ENCODE measurements around the gene SLC8A1.

SLC8A1 gene

GRCh38 chr2:40192864-40193669 is 258.8 kb downstream of the SLC8A1 start:
- H3K4me1 ChIP-seq (ENCODE audit: control insufficient read depth in 5 of 5, insufficient read depth in 5 of 5, low read length in 5 of 5): no peaks in the 10 kb centered on the region
- H3K4me3 ChIP-seq (ENCODE audit: low read depth in 1 of 5, low read length in 5 of 5): no peak overlapping the region
- no peak overlapping the region for H3K9ac ChIP-seq (ENCODE audit: low read length in 5 of 5)
- H3K27me3 ChIP-seq (ENCODE audit: control insufficient read depth in 5 of 5, insufficient read depth in 4 of 5, low read length in 5 of 5): no peaks in the 10 kb centered on the region
- H3K27ac ChIP-seq (ENCODE audit: low read depth, low read length): no peak overlapping the region
- no peaks in the 10 kb centered on the region for H3K9me3 ChIP-seq (ENCODE audit: control insufficient read depth in 5 of 5, low read length in 5 of 5)
- no peaks in the 10 kb centered on the region for H3K36me3 ChIP-seq (ENCODE audit: control insufficient read depth in 5 of 5, insufficient read depth in 5 of 5, low read length in 5 of 5)

- no peak overlapping the region for H3K4me3 ChIP-seq (ENCODE audit: low read depth in 1 of 5, low read length in 5 of 5)
- H3K27me3 ChIP-seq (ENCODE audit: control insufficient read depth in 5 of 5, insufficient read depth in 4 of 5, low read length in 5 of 5): no peaks in the 10 kb centered on the region
- H3K9me3 ChIP-seq (ENCODE audit: control insufficient read depth in 5 of 5, low read length in 5 of 5): no peaks in the 10 kb centered on the region
- H3K9ac ChIP-seq (ENCODE audit: low read length in 5 of 5): no peak overlapping the region
- no peak overlapping the region for H3K27ac ChIP-seq (ENCODE audit: low read depth, low read length)
- no peaks in the 10 kb centered on the region for H3K4me1 ChIP-seq (ENCODE audit: control insufficient read depth in 5 of 5, insufficient read depth in 5 of 5, low read length in 5 of 5)
- H3K36me3 ChIP-seq (ENCODE audit: control insufficient read depth in 5 of 5, insufficient read depth in 5 of 5, low read length in 5 of 5): no peaks in the 10 kb centered on the region
Measured at GRCh38 chr2:40190457-40190856, 261.4 kb downstream of the SLC8A1 start.

- H3K9me3 ChIP-seq (ENCODE audit: control insufficient read depth in 5 of 5, low read length in 5 of 5): no peaks in the 10 kb centered on the region
- H3K27ac ChIP-seq (ENCODE audit: low read depth, low read length): no peak overlapping the region
- no peaks in the 10 kb centered on the region for H3K36me3 ChIP-seq (ENCODE audit: control insufficient read depth in 5 of 5, insufficient read depth in 5 of 5, low read length in 5 of 5)
- no peaks in the 10 kb centered on the region for H3K4me1 ChIP-seq (ENCODE audit: control insufficient read depth in 5 of 5, insufficient read depth in 5 of 5, low read length in 5 of 5)
- no peak overlapping the region for H3K9ac ChIP-seq (ENCODE audit: low read length in 5 of 5)
- no peak overlapping the region for H3K4me3 ChIP-seq (ENCODE audit: low read depth in 1 of 5, low read length in 5 of 5)
- H3K27me3 ChIP-seq (ENCODE audit: control insufficient read depth in 5 of 5, insufficient read depth in 4 of 5, low read length in 5 of 5): no peaks in the 10 kb centered on the region
Measured at GRCh38 chr2:40189881-40190280, 262.0 kb downstream of the SLC8A1 start.

GRCh38 chr2:40187054-40187453 is 264.8 kb downstream of the SLC8A1 start:
- no peaks in the 10 kb centered on the region for H3K27me3 ChIP-seq (ENCODE audit: control insufficient read depth in 5 of 5, insufficient read depth in 4 of 5, low read length in 5 of 5)
- H3K36me3 ChIP-seq (ENCODE audit: control insufficient read depth in 5 of 5, insufficient read depth in 5 of 5, low read length in 5 of 5): no peaks in the 10 kb centered on the region
- no peak overlapping the region for H3K9ac ChIP-seq (ENCODE audit: low read length in 5 of 5)
- no peak overlapping the region for H3K27ac ChIP-seq (ENCODE audit: low read depth, low read length)
- no peaks in the 10 kb centered on the region for H3K9me3 ChIP-seq (ENCODE audit: control insufficient read depth in 5 of 5, low read length in 5 of 5)
- H3K4me1 ChIP-seq (ENCODE audit: control insufficient read depth in 5 of 5, insufficient read depth in 5 of 5, low read length in 5 of 5): no peaks in the 10 kb centered on the region
- H3K4me3 ChIP-seq (ENCODE audit: low read depth in 1 of 5, low read length in 5 of 5): no peak overlapping the region

GRCh38 chr2:40184551-40184950 is 267.3 kb downstream of the SLC8A1 start:
- Histone ChIP-seq H3K36me3 (ENCODE audit: control insufficient read depth in 5 of 5, insufficient read depth in 5 of 5, low read length in 5 of 5) (no peaks in the 10 kb centered on the region), H3K9ac (ENCODE audit: low read length in 5 of 5) (no peak overlapping the region), H3K27ac (ENCODE audit: low read depth, low read length) (no peak overlapping the region), H3K9me3 (ENCODE audit: control insufficient read depth in 5 of 5, low read length in 5 of 5) (no peaks in the 10 kb centered on the region), H3K4me1 (ENCODE audit: control insufficient read depth in 5 of 5, insufficient read depth in 5 of 5, low read length in 5 of 5) (no peaks in the 10 kb centered on the region), H3K4me3 (ENCODE audit: low read depth in 1 of 5, low read length in 5 of 5) (no peak overlapping the region), H3K27me3 (ENCODE audit: control insufficient read depth in 5 of 5, insufficient read depth in 4 of 5, low read length in 5 of 5) (no peaks in the 10 kb centered on the region)

GRCh38 chr2:40181855-40182254 is 270.0 kb downstream of the SLC8A1 start:
- Histone ChIP-seq H3K9me3 (ENCODE audit: control insufficient read depth in 5 of 5, low read length in 5 of 5) (no peaks in the 10 kb centered on the region), H3K4me1 (ENCODE audit: control insufficient read depth in 5 of 5, insufficient read depth in 5 of 5, low read length in 5 of 5) (no peaks in the 10 kb centered on the region), H3K27me3 (ENCODE audit: control insufficient read depth in 5 of 5, insufficient read depth in 4 of 5, low read length in 5 of 5) (no peaks in the 10 kb centered on the region), H3K27ac (ENCODE audit: low read depth, low read length) (no peak overlapping the region), H3K36me3 (ENCODE audit: control insufficient read depth in 5 of 5, insufficient read depth in 5 of 5, low read length in 5 of 5) (no peaks in the 10 kb centered on the region), H3K9ac (ENCODE audit: low read length in 5 of 5) (no peak overlapping the region), H3K4me3 (ENCODE audit: low read depth in 1 of 5, low read length in 5 of 5) (no peak overlapping the region)

GRCh38 chr2:40179801-40180200 is 272.1 kb downstream of the SLC8A1 start:
- Histone ChIP-seq H3K4me3 (ENCODE audit: low read depth in 1 of 5, low read length in 5 of 5) (no peak overlapping the region), H3K9me3 (ENCODE audit: control insufficient read depth in 5 of 5, low read length in 5 of 5) (no peaks in the 10 kb centered on the region), H3K9ac (ENCODE audit: low read length in 5 of 5) (no peak overlapping the region), H3K27ac (ENCODE audit: low read depth, low read length) (no peak overlapping the region), H3K4me1 (ENCODE audit: control insufficient read depth in 5 of 5, insufficient read depth in 5 of 5, low read length in 5 of 5) (no peaks in the 10 kb centered on the region), H3K27me3 (ENCODE audit: control insufficient read depth in 5 of 5, insufficient read depth in 4 of 5, low read length in 5 of 5) (no peaks in the 10 kb centered on the region), H3K36me3 (ENCODE audit: control insufficient read depth in 5 of 5, insufficient read depth in 5 of 5, low read length in 5 of 5) (no peaks in the 10 kb centered on the region)

GRCh38 chr2:40178971-40179370 is 272.9 kb downstream of the SLC8A1 start:
- Histone ChIP-seq H3K4me3 (ENCODE audit: low read depth in 1 of 5, low read length in 5 of 5) (no peak overlapping the region), H3K9me3 (ENCODE audit: control insufficient read depth in 5 of 5, low read length in 5 of 5) (no peaks in the 10 kb centered on the region), H3K36me3 (ENCODE audit: control insufficient read depth in 5 of 5, insufficient read depth in 5 of 5, low read length in 5 of 5) (no peaks in the 10 kb centered on the region), H3K4me1 (ENCODE audit: control insufficient read depth in 5 of 5, insufficient read depth in 5 of 5, low read length in 5 of 5) (no peaks in the 10 kb centered on the region), H3K27me3 (ENCODE audit: control insufficient read depth in 5 of 5, insufficient read depth in 4 of 5, low read length in 5 of 5) (no peaks in the 10 kb centered on the region), H3K9ac (ENCODE audit: low read length in 5 of 5) (no peak overlapping the region), H3K27ac (ENCODE audit: low read depth, low read length) (no peak overlapping the region)

- Histone ChIP-seq H3K9ac (ENCODE audit: low read length in 5 of 5) (no peak overlapping the region), H3K4me3 (ENCODE audit: low read depth in 1 of 5, low read length in 5 of 5) (no peak overlapping the region), H3K27me3 (ENCODE audit: control insufficient read depth in 5 of 5, insufficient read depth in 4 of 5, low read length in 5 of 5) (no peaks in the 10 kb centered on the region), H3K4me1 (ENCODE audit: control insufficient read depth in 5 of 5, insufficient read depth in 5 of 5, low read length in 5 of 5) (no peaks in the 10 kb centered on the region), H3K9me3 (ENCODE audit: control insufficient read depth in 5 of 5, low read length in 5 of 5) (no peaks in the 10 kb centered on the region), H3K27ac (ENCODE audit: low read depth, low read length) (no peak overlapping the region), H3K36me3 (ENCODE audit: control insufficient read depth in 5 of 5, insufficient read depth in 5 of 5, low read length in 5 of 5) (no peaks in the 10 kb centered on the region)
Measured at GRCh38 chr2:40178171-40178778, 273.6 kb downstream of the SLC8A1 start.

GRCh38 chr2:40177366-40177765 is 274.5 kb downstream of the SLC8A1 start:
- Histone ChIP-seq H3K27ac (ENCODE audit: low read depth, low read length) (no peak overlapping the region), H3K9ac (ENCODE audit: low read length in 5 of 5) (no peak overlapping the region), H3K4me1 (ENCODE audit: control insufficient read depth in 5 of 5, insufficient read depth in 5 of 5, low read length in 5 of 5) (no peaks in the 10 kb centered on the region), H3K36me3 (ENCODE audit: control insufficient read depth in 5 of 5, insufficient read depth in 5 of 5, low read length in 5 of 5) (no peaks in the 10 kb centered on the region), H3K4me3 (ENCODE audit: low read depth in 1 of 5, low read length in 5 of 5) (no peak overlapping the region), H3K27me3 (ENCODE audit: control insufficient read depth in 5 of 5, insufficient read depth in 4 of 5, low read length in 5 of 5) (no peaks in the 10 kb centered on the region), H3K9me3 (ENCODE audit: control insufficient read depth in 5 of 5, low read length in 5 of 5) (no peaks in the 10 kb centered on the region)
